H1 (cell line): ENCODE measurements around the gene SLFN12. TPM values are rescaled to one million over a fixed set of nuclear protein-coding genes. Genes with fewer than 3 reads are reported as not detected.

Experiments used
- KDM1A ChIP-seq: fragments of 200-600, 300-600 bp; sonication (generic); IDR thresholded peaks from 2 replicates; pipeline ENCODE4 v1.7.1; 2016; ENCODE audit warnings: mild to moderate bottlenecking, low read length, borderline replicate concordance
- KDM5A ChIP-seq: fragments of 200-600 bp; IDR thresholded peaks from 2 replicates; pipeline ENCODE4 v1.7.1; 2012; ENCODE audit warnings: mild to moderate bottlenecking, low read length, inconsistent platforms, mixed read lengths
- NRF1 ChIP-seq: IDR thresholded peaks from 2 replicates; pipeline ENCODE4 v1.6.1; 2011; ENCODE audit warnings: mild to moderate bottlenecking, low read depth, low read length, improper control_type of control experiment
- SIN3A ChIP-seq, 2 experiments: IDR thresholded peaks in 1 of 2; conservative IDR thresholded peaks in 1 of 2; 2 replicates each; pipeline ENCODE4 v1.6.1; 2011 to 2012; ENCODE audit warnings: low read length in 2 of 2, improper control_type of control experiment in 1 of 2, low read depth in 1 of 2, mild to moderate bottlenecking in 1 of 2
- TCF12 ChIP-seq: IDR thresholded peaks from 2 replicates; pipeline ENCODE4 v1.6.1; 2011; ENCODE audit warnings: low read depth, mild to moderate bottlenecking, low read length
- polyA plus RNA-seq, 7 experiments: library from polyadenylated mRNA; depleted of rRNA in 3 of 7; stranded (reverse) in 5 of 7; unstranded in 2 of 7; fragments of >200 nt in 5 of 7; fragments of 200-250 nt in 2 of 7; gene quantifications; 1 replicate in 5 of 7; 2 replicates in 1 of 7; 4 replicates in 1 of 7; pipeline versions ENCODE4 v1.2.1 to v1.2.3, GENCODE V29; 2011 to 2013; ENCODE audit warnings: missing spikeins in 2 of 7, mixed read lengths in 2 of 7
- total RNA-seq: library from RNA; stranded (reverse); fragmentation: NEBNext Ultra II Directional; extraction: Animal tissue kit (Norgen Biotek cat#: 25700); gene quantifications from 2 replicates; pipeline ENCODE4 v1.2.1, GENCODE V29; 2021
- TF ChIP-seq, protein P1 (sequence below): fragments of 300-600 bp; sonication (generic); IDR thresholded peaks from 2 replicates; pipeline ENCODE4 v1.7.1; 2012; ENCODE audit warnings: low read length, moderate library complexity, mild to moderate bottlenecking, inconsistent platforms; ENCODE audit not compliant: insufficient replicate concordance
- TF ChIP-seq, protein P2 (sequence below): IDR thresholded peaks from 2 replicates; pipeline ENCODE4 v1.6.1; 2011; ENCODE audit warnings: low read depth, mild to moderate bottlenecking, low read length; ENCODE audit not compliant: insufficient read depth
- TF ChIP-seq, protein P3 (sequence below), 3 experiments: IDR thresholded peaks; 1 replicate in 2 of 3; 2 replicates in 1 of 3; pipeline versions ENCODE4 v1.5.1 to v1.6.1; 2011; ENCODE audit warnings: low read length in 3 of 3, mild to moderate bottlenecking in 3 of 3, inconsistent platforms in 2 of 3, low read depth in 1 of 3, moderate library complexity in 1 of 3; ENCODE audit not compliant: insufficient read depth in 1 of 3; ENCODE audit errors: control extremely low read depth in 1 of 3

Gene SLFN12
- total and polyA plus RNA-seq, 2 of the 8 experiments (the other 6 are each of a cell fraction or from before 2014, with no cell fraction given) = 1.6 to 10.7 TPM

DNA sequence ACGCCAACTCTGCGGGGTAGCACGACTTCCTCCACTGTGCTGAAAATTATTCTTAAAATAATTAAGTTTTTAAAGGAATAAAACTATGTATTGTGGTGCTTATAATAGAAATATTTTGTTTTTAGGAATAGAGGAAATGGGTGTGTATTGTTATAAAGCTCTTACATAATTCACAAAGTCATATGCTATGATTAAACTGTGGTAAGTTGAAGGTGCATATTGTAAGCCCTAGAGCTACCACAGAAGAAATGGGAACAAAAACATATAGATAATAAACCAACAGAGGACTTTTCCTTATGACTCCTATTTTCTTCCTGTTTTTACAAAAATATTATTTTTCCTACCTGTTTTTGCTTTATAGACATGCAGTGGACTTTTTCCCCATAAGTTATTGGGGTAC, 54.6 kb downstream of the SLFN12 start (continued):
- TF ChIP-seq, protein P1, sequence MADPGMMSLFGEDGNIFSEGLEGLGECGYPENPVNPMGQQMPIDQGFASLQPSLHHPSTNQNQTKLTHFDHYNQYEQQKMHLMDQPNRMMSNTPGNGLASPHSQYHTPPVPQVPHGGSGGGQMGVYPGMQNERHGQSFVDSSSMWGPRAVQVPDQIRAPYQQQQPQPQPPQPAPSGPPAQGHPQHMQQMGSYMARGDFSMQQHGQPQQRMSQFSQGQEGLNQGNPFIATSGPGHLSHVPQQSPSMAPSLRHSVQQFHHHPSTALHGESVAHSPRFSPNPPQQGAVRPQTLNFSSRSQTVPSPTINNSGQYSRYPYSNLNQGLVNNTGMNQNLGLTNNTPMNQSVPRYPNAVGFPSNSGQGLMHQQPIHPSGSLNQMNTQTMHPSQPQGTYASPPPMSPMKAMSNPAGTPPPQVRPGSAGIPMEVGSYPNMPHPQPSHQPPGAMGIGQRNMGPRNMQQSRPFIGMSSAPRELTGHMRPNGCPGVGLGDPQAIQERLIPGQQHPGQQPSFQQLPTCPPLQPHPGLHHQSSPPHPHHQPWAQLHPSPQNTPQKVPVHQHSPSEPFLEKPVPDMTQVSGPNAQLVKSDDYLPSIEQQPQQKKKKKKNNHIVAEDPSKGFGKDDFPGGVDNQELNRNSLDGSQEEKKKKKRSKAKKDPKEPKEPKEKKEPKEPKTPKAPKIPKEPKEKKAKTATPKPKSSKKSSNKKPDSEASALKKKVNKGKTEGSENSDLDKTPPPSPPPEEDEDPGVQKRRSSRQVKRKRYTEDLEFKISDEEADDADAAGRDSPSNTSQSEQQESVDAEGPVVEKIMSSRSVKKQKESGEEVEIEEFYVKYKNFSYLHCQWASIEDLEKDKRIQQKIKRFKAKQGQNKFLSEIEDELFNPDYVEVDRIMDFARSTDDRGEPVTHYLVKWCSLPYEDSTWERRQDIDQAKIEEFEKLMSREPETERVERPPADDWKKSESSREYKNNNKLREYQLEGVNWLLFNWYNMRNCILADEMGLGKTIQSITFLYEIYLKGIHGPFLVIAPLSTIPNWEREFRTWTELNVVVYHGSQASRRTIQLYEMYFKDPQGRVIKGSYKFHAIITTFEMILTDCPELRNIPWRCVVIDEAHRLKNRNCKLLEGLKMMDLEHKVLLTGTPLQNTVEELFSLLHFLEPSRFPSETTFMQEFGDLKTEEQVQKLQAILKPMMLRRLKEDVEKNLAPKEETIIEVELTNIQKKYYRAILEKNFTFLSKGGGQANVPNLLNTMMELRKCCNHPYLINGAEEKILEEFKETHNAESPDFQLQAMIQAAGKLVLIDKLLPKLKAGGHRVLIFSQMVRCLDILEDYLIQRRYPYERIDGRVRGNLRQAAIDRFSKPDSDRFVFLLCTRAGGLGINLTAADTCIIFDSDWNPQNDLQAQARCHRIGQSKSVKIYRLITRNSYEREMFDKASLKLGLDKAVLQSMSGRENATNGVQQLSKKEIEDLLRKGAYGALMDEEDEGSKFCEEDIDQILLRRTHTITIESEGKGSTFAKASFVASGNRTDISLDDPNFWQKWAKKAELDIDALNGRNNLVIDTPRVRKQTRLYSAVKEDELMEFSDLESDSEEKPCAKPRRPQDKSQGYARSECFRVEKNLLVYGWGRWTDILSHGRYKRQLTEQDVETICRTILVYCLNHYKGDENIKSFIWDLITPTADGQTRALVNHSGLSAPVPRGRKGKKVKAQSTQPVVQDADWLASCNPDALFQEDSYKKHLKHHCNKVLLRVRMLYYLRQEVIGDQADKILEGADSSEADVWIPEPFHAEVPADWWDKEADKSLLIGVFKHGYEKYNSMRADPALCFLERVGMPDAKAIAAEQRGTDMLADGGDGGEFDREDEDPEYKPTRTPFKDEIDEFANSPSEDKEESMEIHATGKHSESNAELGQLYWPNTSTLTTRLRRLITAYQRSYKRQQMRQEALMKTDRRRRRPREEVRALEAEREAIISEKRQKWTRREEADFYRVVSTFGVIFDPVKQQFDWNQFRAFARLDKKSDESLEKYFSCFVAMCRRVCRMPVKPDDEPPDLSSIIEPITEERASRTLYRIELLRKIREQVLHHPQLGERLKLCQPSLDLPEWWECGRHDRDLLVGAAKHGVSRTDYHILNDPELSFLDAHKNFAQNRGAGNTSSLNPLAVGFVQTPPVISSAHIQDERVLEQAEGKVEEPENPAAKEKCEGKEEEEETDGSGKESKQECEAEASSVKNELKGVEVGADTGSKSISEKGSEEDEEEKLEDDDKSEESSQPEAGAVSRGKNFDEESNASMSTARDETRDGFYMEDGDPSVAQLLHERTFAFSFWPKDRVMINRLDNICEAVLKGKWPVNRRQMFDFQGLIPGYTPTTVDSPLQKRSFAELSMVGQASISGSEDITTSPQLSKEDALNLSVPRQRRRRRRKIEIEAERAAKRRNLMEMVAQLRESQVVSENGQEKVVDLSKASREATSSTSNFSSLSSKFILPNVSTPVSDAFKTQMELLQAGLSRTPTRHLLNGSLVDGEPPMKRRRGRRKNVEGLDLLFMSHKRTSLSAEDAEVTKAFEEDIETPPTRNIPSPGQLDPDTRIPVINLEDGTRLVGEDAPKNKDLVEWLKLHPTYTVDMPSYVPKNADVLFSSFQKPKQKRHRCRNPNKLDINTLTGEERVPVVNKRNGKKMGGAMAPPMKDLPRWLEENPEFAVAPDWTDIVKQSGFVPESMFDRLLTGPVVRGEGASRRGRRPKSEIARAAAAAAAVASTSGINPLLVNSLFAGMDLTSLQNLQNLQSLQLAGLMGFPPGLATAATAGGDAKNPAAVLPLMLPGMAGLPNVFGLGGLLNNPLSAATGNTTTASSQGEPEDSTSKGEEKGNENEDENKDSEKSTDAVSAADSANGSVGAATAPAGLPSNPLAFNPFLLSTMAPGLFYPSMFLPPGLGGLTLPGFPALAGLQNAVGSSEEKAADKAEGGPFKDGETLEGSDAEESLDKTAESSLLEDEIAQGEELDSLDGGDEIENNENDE = no peak
- TF ChIP-seq, protein P2, sequence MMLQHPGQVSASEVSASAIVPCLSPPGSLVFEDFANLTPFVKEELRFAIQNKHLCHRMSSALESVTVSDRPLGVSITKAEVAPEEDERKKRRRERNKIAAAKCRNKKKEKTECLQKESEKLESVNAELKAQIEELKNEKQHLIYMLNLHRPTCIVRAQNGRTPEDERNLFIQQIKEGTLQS = no peak
- no peak for TF ChIP-seq TCF12
- no peak for TF ChIP-seq KDM1A
- TF ChIP-seq NRF1 = no peak
- TF ChIP-seq KDM5A = no peak
- TF ChIP-seq, protein P3, sequence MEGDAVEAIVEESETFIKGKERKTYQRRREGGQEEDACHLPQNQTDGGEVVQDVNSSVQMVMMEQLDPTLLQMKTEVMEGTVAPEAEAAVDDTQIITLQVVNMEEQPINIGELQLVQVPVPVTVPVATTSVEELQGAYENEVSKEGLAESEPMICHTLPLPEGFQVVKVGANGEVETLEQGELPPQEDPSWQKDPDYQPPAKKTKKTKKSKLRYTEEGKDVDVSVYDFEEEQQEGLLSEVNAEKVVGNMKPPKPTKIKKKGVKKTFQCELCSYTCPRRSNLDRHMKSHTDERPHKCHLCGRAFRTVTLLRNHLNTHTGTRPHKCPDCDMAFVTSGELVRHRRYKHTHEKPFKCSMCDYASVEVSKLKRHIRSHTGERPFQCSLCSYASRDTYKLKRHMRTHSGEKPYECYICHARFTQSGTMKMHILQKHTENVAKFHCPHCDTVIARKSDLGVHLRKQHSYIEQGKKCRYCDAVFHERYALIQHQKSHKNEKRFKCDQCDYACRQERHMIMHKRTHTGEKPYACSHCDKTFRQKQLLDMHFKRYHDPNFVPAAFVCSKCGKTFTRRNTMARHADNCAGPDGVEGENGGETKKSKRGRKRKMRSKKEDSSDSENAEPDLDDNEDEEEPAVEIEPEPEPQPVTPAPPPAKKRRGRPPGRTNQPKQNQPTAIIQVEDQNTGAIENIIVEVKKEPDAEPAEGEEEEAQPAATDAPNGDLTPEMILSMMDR (IDR thresholded peaks at IDR 0.05; ENCODE audit: control extremely low read depth in 1 of 3, insufficient read depth in 1 of 3, low read depth in 1 of 3, low read length in 3 of 3) = no peak
- no peak for TF ChIP-seq SIN3A (conservative IDR thresholded peaks at IDR 0.05 in 1 of 2, IDR thresholded peaks at IDR 0.05 in 1 of 2; ENCODE audit: low read depth in 1 of 2, low read length in 2 of 2)
